Stimulated activated CD8-positive, alpha-beta memory T cell treated with anti-CD3 and anti-CD28 coated beads, Interleukin-4, amount 100 ng/mL, for 4 hours (primary cell): Measurements from ENCODE around the gene TREM1.

Experiments
- DNase-seq, 2 donors: peaks; one replicate each; pipeline ENCODE4 v3.0.0-alpha.2; 2020; ENCODE audit warnings: low read depth in 2 of 2, low spot score in 1 of 2

TREM1 gene

GRCh38 chr6:41286544-41287346 is at the start of gene TREM1:
TSS of gene TREM1 (minus strand) at chr6:41286682. CDS start at chr6:41286655, 27 bp downstream.
- no peak for DNase-seq

- DNase-seq = no peak
Observed at GRCh38 chr6:41335943-41336342, 49.5 kb upstream of the TREM1 start.

GRCh38 chr6:41335296-41335695 is 48.8 kb upstream of the TREM1 start, which contains the start of gene NCR2:
TSS of gene NCR2 (plus strand) at chr6:41335608. CDS start at chr6:41335877, 269 bp downstream.
- DNase-seq = no peak

- no peak for DNase-seq
Observed at GRCh38 chr6:41334482-41335040, 48.1 kb upstream of the TREM1 start.

GRCh38 chr6:41332842-41333736 is 46.6 kb upstream of the TREM1 start:
- DNase-seq = no peak

- no peak for DNase-seq
Observed at GRCh38 chr6:41332241-41332640, 45.8 kb upstream of the TREM1 start.

GRCh38 chr6:41331401-41332150 is 45.1 kb upstream of the TREM1 start:
- DNase-seq = no peak

GRCh38 chr6:41327177-41327576 is 40.7 kb upstream of the TREM1 start:
- DNase-seq = no peak

- DNase-seq = no peak
Observed at GRCh38 chr6:41326092-41326491, 39.6 kb upstream of the TREM1 start.

GRCh38 chr6:41325446-41326066 is 39.1 kb upstream of the TREM1 start:
- DNase-seq = no peak

- no peak for DNase-seq
Observed at GRCh38 chr6:41321183-41321582, 34.7 kb upstream of the TREM1 start.

GRCh38 chr6:41318654-41319565 is 32.4 kb upstream of the TREM1 start:
- DNase-seq = peak; percentile 54 to 71

GRCh38 chr6:41318261-41318653 is 31.8 kb upstream of the TREM1 start:
- DNase-seq = no peak

- no peak for DNase-seq
Observed at GRCh38 chr6:41315943-41316620, 29.6 kb upstream of the TREM1 start.

- DNase-seq = no peak
Observed at GRCh38 chr6:41315203-41315602, 28.7 kb upstream of the TREM1 start.

- no peak for DNase-seq
Observed at GRCh38 chr6:41306187-41306854, 19.8 kb upstream of the TREM1 start.

- no peak for DNase-seq
Observed at GRCh38 chr6:41302638-41303037, 16.2 kb upstream of the TREM1 start.

GRCh38 chr6:41298785-41299502 is 12.5 kb upstream of the TREM1 start:
- DNase-seq = no peak
